Hypothalamus (tissue), 51 donors: ENCODE results near the gene MVP.
"Not testable (repeated sequence)": the region's sequence is repeated elsewhere in the genome, so short reads cannot be mapped to it uniquely, and the experiment has no call there.

Experiments used
- DNase-seq, 51 donors: peaks; one replicate each; lab custom pipeline; 2025; lab: John Stamatoyannopoulos, UW

MVP gene

DNA sequence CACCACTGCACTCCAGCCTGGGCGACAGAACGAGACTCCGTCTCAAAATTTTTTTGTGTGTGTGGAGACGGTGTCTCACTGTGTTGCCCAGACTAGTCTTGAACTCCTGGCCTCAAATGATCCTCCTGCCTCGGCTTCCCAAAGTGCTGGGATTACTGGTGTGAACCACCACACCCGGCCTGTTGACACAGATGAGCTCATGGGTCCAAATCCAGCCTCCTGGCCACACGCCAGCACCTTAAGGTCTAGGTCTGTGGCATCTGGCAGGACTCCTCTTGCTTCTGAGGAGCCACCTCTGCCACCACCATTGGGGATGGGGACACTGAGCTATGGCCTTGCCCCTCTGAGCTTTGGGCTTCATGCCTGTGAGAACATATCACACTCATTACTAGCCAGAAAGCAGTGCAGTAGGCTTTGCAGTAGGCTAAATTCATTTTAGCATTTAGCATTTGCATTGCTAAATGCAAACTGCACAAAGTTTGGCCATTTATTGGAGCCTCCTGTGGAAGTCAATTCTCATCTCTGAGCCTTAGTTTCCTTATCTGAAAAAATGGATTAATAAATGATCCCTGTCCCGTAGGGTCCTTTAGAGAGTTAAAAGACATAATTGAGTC is 48.2 kb downstream of the MVP start:
- DNase-seq = no peak

DNA sequence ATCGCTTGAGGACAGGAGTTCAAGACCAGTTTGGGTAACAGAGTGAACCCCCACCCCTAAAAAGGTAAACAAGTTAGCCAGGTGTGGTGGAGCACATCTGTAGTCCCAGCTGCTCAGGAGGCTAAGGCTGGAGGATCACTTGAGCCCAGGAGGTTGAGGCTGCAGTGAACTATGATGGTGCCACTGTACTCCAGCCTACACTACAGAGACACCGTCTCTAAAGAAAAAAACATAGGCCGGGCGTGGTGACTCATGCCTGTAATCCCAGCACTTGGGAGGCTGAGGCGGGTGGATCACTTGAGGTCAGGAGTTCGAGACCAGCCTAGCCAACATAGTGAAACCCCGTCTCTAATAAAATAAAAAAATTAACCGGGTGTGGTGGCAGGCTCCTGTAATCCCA is 48.8 kb downstream of the MVP start:
- not testable (repeated sequence) for DNase-seq

DNA sequence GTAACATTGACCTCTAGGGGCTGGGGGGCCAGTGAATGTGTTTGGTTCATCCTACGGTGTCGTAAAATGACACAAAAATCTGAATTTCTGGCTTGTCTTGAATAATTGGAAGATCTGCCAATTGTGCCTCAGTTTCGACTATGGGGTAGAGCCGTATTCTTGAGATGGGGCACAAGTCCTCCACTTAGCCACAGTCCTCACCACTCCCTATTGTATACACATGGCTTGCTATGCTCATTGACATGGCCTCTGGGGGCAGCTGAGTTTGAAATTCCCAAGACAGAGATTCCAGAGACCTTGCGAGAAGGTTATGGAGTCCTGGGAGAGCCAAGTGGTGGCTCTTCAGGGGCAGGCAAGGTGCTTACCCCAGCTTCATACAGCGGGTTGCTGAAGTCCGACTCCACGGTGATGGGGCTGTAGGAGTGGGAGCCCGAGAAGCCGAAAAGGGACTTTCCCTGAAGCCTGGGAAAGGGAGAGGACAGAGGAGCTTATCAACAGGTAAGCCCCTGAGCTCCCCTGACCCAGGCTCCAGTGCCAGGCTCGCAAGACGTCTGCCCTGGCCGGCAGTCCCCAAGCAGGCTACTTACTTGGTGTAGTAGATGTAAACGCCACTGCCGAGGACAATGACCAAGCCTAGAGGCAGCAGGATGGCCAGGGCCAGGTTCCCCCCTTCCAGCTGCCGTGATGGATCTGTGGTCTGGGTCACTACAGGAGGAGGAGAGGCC is 51.7 kb downstream of the MVP start:
- no peak for DNase-seq

DNA sequence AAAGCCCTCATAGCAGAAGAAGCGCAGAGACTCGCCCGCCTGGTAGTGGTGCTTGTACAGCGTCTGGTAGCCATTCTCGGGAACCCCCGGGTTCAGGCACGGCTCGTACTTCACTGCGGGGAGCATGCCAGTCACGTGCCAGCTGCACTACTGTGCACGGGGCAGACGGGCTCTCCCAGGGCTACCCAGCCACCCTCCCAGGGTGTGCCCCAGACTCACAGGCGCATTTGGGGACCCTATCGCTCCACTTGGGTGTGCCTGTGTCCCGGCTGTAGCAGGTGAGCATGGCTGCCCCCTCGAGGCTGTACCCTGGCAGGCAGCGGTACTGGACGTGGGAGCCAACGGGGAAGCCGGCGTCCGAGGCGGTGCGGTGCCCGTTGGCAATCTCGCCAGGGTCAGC is 53.1 kb downstream of the MVP start:
- DNase-seq = no peak

DNA sequence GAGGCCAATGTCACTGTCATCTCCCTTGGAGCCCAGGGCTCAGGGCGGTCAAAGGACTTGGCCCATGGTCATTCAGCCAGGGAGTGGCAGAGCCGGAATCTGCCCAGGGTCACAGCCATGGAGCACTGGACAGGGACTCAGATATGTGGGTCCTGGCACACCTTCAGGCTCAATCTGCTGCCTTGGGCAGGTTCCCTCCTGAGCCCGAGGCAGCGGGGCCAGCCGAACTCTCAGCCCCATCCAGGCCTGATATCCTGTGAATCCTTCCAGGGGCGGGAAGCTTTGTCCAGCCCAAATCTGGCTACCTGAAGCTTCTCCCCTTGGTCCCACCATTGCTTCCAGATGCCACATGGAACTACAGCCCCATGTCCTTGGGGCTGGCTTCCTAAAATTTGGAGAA is 54.9 kb downstream of the MVP start:
- no peak for DNase-seq

DNA sequence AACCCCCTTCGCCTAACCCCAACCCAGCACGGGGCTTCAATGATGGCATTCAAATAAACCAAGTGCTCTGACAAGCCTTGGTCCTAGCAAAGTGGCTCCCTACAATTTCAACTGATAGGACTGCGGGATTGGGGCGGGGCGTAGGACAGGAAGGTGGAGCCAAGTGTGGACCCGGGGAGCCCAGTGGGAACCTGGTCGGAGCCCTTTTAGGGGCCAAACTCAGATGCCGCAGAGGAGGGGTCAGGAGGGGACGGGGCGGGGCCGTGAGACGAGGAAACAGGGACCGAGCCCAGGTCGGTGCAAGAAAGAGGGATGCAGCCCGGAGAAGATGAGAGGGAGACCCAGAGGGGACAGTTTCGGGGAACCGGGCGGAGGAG is 55.9 kb downstream of the MVP start:
- no peak for DNase-seq

DNA sequence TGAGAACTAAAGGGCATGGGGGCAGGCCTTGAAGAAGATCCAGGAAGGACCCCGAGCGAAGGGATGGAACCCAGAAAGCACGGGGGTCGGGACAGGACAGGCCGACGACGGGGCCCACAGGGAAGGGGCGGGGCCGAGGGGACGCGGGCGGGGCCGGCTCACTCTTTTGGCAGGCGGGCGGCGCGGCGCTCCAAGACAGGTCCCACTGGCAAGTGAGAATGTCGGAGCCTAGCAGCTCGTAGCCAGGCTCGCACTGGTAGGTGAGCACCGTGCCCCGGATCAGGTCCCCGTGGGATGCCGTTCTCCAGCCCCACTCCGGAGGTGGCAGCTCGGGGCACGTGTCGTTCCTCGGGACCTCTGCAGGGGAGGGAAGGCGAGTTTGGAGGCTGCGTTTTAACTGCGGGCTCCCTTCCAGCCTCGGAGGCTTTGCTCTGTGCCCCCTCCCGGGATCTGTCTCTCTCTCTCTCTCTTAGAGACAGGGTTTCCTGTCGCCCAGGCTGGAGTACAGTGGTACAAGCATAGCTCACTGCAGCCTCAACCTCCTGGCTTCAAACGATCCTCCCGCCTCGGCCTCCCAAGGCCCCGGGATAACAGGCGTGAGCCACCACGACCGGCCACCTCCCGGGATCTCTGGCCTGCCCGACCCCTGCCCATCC is 56.5 kb downstream of the MVP start:
- DNase-seq = no peak

DNA sequence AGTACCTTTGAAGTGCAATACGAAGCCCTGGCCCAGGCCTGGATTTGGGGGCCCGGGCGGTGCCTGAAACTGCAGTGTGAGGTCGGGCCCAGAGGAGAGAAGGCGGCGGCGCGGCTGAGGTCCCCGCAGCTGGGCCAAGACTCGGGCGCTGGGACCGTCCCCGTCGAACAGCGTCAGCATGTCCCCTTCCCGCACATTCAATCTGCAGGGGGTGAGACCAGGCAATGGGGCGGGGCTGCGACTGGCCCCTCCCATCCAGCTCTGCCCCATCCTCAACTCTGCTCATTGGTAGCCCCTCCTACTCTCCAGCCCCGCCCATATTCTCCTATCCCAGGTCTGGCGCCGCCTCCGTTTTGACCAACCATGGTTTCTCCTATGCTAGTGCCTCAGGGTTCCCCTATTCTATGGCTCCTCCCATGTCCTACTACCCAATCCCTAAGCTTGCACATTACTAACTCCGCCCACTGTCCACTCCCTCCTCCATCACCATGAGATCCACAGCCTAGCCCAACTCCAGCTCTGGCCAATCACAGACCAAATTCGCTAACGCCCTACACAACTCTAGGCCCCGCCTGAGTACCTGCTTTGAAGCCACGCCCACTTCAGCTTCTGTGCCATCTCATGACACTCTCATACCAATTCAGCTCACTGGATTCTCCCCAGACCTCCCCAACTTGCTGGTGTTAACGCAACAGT is 57.2 kb downstream of the MVP start:
- peak in 8 of 51 donors; percentile 9 to 51 (median 24) for DNase-seq

DNA sequence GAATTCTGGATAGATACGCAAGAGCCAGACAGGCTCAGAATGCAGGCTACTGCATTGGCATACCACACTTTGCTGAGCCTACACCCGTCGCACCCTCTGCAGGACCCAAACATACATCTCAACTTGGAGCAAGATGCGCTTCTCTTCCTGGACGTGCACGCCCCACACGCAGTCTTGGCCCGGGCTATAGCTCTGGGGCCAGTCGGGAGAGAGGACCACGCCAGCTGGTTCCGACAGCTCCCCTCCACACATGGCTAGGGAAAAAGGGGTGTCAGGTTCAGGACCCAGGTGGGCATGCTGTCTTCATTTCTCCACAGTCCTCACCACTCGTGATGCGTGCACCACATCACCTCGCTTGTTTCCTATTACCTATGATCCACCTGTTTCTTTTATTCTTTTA is 57.9 kb downstream of the MVP start:
- DNase-seq = no peak

DNA sequence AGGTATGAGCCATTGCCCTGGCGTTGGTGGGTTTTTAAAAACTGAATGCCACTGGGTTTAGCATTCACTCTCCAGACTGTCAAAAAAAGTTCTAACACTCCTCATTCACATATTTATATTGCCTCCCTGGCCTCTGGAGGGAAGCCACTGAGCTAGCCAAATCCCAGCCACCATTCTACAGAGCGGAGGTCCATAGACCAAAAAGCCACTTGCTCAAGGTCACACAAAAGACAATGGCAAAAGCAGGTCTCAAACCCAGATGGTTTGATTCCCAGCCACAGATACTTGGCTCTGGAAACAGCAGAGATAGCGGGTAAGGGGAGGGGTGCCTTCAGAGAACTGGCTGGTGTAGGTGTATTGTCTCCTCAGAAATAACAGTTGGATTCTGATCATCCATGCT is 60.8 kb downstream of the MVP start:
- DNase-seq = no peak

DNA sequence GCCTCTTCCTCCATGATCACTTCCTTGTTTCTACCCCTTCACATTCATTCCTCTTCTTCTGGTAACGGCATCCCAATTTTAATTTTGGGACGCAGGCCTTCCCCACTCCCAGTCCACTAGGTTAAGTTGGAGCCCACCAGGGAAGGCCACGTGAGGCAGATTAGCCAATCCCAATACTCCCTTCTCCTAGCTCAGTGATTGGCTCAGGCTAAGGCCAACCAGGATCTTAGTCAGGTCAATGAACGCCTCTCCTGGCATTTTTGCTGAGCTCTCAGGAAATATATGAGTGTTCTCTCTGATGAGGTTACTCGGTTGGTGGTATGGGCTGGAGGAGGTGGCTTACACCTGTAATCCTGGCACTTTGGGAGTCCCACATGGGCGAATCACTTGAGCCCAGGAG is 63.7 kb downstream of the MVP start:
- no peak for DNase-seq

DNA sequence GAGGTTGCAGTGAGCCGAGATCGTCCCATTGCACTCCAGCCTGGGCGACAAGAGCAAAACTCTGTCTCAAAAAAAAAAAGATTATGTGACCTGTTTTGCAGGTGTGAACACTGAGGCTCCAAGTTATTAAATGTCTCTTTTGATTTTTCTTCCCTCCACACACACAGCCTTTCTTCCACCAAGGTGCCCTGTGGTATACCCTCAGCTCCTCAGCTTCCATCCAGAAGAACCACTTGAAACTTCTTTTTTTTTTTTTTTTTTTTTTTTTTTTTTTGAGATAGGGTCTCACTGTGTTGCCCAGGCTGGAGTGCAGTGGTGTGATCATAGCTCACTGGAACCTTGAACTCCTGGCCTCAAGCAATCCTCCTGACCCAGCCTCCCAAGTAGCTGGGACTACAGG is 69.1 kb downstream of the MVP start:
- DNase-seq = not testable (repeated sequence)

DNA sequence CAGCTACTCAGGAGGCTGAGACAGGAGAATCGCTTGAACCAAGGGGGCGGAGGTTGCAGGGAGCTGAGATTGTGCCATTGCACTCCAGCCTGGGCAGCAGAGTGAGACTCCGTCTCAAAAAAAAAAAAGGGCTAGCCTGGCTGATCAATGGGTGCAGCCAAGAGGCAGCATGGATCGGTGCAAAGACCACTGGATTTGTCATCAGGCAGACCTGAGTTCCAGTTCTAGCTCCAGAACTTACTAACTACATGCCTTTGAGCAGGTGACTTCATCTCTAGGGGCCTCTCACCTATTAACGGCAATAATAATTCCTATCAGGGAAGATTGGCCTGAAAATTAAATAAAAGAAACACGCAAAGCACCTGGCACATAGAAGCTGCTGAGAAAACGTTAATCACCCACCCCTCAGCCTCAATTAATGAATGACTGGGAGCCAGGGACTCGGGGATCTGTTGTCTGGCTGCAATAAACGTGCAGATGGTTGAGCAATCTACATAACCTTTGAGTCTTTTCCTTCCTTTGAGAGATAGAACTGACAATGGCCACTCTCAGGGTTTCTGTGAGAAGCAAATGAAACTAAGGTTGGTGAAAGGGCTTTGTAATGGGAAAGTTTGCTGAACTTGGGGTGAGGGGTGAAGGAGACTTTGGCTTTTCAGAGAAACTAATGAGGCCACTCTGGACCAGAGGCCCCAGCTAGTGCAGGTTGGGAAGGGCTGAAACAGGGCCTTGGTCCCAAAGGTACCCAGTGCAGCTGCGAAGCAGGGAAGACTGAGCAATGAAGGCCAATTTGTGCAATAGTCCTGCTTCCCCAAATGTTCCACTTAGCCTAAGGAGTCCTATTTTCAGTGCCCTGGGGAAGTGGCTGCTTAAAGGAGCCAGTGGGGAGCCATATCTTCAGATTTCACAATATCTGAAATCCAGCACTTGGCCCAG is 71.5 kb downstream of the MVP start:
- no peak for DNase-seq

DNA sequence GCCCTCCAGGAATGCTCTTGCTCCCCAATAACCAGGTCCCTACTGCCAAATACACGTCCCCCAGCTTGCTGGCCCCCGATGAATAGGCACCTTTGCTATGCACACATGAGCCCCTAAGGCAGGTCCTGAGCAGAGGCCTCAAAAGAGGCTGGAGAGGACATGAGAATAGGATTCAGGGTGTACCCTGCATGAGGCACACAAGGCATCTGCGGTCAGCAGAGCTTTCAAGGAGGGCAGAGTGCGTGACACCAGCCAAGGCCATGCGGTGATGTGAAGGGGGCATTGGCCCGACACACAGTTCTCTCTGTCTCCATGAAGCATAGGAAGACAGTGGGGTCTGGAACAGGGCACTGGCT is 72.2 kb downstream of the MVP start:
- DNase-seq = no peak

DNA sequence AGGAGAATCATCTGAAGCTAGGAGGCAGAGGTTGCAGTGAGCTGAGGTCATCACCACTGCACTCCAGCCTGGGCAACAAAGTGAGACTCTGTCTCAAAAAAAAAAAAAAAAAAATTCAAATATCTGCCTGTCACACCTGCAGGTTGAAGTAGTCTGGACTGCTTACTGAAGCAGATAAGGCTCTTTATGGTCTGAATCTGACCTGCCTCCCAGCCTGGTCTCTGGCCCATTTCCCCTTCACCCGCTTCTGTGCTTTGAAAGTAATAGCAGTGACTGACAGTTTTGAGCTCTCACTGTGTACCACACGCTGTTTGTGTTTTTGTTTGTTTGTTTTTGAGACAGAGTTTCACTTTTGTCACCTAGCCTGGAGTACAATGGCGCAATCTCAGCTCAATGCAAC is 73.3 kb downstream of the MVP start:
- DNase-seq = no peak

DNA sequence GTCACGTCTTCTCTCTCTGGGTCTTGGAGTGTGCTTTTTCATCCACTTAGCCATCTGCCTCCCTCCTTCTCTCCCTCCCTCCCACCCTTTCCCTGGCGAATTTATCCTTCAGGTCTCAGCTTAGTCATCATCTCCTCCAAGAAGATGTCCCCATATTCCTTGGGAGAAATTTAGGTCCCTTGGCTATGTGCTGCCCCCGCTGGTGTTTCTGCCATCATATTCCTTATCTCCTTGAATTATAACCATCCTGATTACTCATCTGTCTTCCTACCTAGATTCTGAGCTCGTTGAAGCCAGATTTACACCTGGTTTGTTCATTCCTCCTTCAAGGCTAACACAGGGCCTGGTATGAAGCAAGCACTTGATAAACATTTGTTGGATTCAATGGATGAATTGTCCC is 74.1 kb downstream of the MVP start:
- DNase-seq = peak in 1 of 51 donors; percentile 28

DNA sequence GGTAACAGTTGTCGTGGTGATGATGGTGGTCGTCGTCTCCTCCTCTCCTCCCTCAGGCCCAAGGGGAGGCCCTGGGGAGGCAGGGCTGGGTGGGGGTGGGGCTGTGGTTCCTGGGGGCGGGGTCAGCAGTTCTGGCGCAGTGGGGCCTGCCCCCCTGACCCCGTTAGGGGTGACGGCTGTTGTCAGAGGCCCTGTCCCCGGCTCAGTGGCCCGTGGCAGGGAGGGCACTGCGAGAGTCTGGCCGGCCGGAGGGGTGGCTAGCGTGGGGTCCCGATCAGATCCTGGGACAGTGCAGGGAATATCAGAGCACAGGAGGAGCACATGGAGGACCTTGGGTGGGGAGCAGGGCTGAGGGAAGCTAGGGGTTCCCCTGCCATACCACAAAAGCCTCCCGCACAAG is 76.6 kb downstream of the MVP start:
- DNase-seq = no peak

DNA sequence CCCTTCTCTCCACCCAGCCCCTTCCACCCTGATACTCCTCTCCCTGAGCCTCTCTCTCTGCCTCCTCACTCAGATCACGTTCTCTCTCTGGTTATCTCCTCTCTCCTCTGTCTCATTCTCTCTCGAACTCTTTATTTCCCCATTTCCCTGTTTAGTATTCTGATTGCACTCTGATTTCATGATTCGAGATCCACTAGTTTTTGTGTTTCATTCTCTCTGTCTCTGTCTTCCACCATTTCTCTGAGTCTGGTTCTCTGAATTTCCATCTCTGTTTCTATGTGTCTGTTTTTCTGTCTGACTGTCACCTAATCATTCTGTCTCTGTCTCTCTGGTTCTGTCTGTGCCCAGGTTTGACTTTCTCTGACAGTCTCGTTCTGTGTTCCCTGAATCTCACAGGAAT is 77.1 kb downstream of the MVP start:
- DNase-seq = no peak
